OCI-LY7 (cell line): ENCODE data around the gene STX16. TPM values are rescaled to one million over a fixed set of nuclear protein-coding genes. Genes with fewer than 3 reads are reported as not detected.
"Not testable (repeated sequence)": the region's sequence is repeated elsewhere in the genome, so short reads cannot be mapped to it uniquely, and the experiment has no call there.

Source experiments
- BruUV-seq: library from RNA; stranded (reverse); fragments of 400-500 nt; replicated peaks from 2 replicates; lab custom pipeline; 2021; lab: Mats Ljungman, UMichigan
- CTCF ChIA-PET: fragments of 300-600 bp; sonication (Branson Sonifier 250); formaldehyde crosslinking; loops from one replicate; lab custom pipeline; 2022; ENCODE audit warnings: antibody characterized with exemption; ENCODE audit not compliant: unreplicated experiment; lab: Charles Lee
- POLR2A ChIA-PET: fragments of 300-600 bp; sonication (Branson Sonifier 250); formaldehyde crosslinking; loops from one replicate; lab custom pipeline; 2022; ENCODE audit warnings: antibody characterized with exemption; lab: Charles Lee
- DNase-seq: peaks from one replicate; pipeline ENCODE4 v3.0.0-alpha.2; 2015; ENCODE audit warnings: low spot score
- H2AFZ ChIP-seq: fragments of 200-600 bp; sonication (generic), shearing (Covaris generic); 2 replicates; pipeline ENCODE4 v1.6.1; 2014; ENCODE audit warnings: mild to moderate bottlenecking, antibody characterized with exemption, low read length, moderate library complexity
- H3K27ac ChIP-seq: fragments of 200-600 bp; sonication (generic); 2 replicates; pipeline ENCODE4 v1.5.1; 2014; ENCODE audit warnings: mixed run types, low read depth, mild to moderate bottlenecking, moderate library complexity, low read length, inconsistent platforms; ENCODE audit not compliant: poor library complexity, severe bottlenecking
- H3K36me3 ChIP-seq: fragments of 200-600 bp; sonication (generic); 2 replicates; pipeline ENCODE4 v1.6.1; 2014; ENCODE audit warnings: mild to moderate bottlenecking, antibody characterized with exemption, low read length, moderate library complexity, mixed read lengths; ENCODE audit not compliant: insufficient read depth
- H3K4me1 ChIP-seq: fragments of 200-600 bp; sonication (generic); 2 replicates; pipeline ENCODE4 v1.5.1; 2014; ENCODE audit warnings: mild to moderate bottlenecking, low read length; ENCODE audit not compliant: insufficient read depth, poor library complexity, severe bottlenecking
- H3K4me2 ChIP-seq: fragments of 200-600 bp; sonication (generic); 2 replicates; pipeline ENCODE4 v1.6.1; 2014; ENCODE audit warnings: mild to moderate bottlenecking, low read length
- H3K4me3 ChIP-seq: fragments of 200-600 bp; sonication (generic); 2 replicates; pipeline ENCODE4 v1.5.1; 2014; ENCODE audit warnings: mild to moderate bottlenecking, low read depth, low read length; ENCODE audit not compliant: poor library complexity, severe bottlenecking
- H3K79me2 ChIP-seq: fragments of 200-600 bp; sonication (generic); 2 replicates; pipeline ENCODE4 v1.6.1; 2016; ENCODE audit warnings: low read depth, mild to moderate bottlenecking, low read length, moderate library complexity, mixed read lengths; ENCODE audit not compliant: insufficient read depth
- H3K9me2 ChIP-seq: fragments of 200-600 bp; sonication (generic); 2 replicates; pipeline ENCODE4 v1.6.1; 2016; ENCODE audit warnings: mild to moderate bottlenecking, low read length, mixed read lengths; ENCODE audit not compliant: insufficient read depth
- H3K9me3 ChIP-seq: fragments of 200-600 bp; sonication (generic); 2 replicates; pipeline ENCODE4 v1.6.1; 2014; ENCODE audit warnings: mild to moderate bottlenecking, mixed run types, low read length, mixed read lengths
- H4K20me1 ChIP-seq: fragments of 200-600 bp; sonication (generic); 2 replicates; pipeline ENCODE4 v1.6.1; 2014; ENCODE audit warnings: mild to moderate bottlenecking, antibody characterized with exemption, low read length, moderate library complexity, mixed read lengths; ENCODE audit not compliant: insufficient read depth
- CTCF ChIP-seq: fragments of 200-600 bp; sonication (generic); conservative IDR thresholded peaks from 2 replicates; pipeline ENCODE4 v1.5.1; 2014; ENCODE audit warnings: mild to moderate bottlenecking, antibody characterized with exemption, low read length, moderate library complexity, mixed read lengths
- EZH2phosphoT487 ChIP-seq: fragments of 200-600 bp; sonication (generic); IDR thresholded peaks from 2 replicates; pipeline ENCODE4 v1.6.1; 2018; ENCODE audit warnings: low read depth, borderline replicate concordance, mild to moderate bottlenecking, mixed run types, antibody characterized with exemption, low read length, moderate library complexity, mixed read lengths
- intact Hi-C: fragments of 100-400 bp; cut with micrococcal nuclease; formaldehyde crosslinking; loops from one replicate; pipeline ENCODE4 v1.10.0; 2022; ENCODE audit not compliant: unreplicated experiment
- total RNA-seq, 2 experiments: library from RNA; depleted of rRNA in 1 of 2; stranded (reverse); fragments of >200 nt in 1 of 2; shearing (Covaris generic) in 1 of 2; gene quantifications; 2 replicates each; pipeline ENCODE4 v1.2.3, GENCODE V29; 2014 to 2022

Gene STX16
- total RNA-seq, 2 experiments from 2014 or later, result 48.2 to 89.5 TPM

- Histone ChIP-seq H3K79me2 (peaks cover 12% of the 10 kb centered on the region), H4K20me1 (peaks cover 6% of the 10 kb centered on the region; the same call in 1 of the 2 replicates), H2AFZ (no peak overlapping the region), H3K4me1 (peaks cover 9% of the 10 kb centered on the region), H3K36me3 (peaks cover 5% of the 10 kb centered on the region; the same call in 1 of the 2 replicates), H3K9me2 (no peaks in the 10 kb centered on the region), H3K4me2 (no peak overlapping the region), H3K4me3 (no peak overlapping the region), H3K27ac (no peak overlapping the region), H3K9me3 (no peaks in the 10 kb centered on the region)
- no TSS peak for BruUV-seq
- DNase-seq, result peak; percentile 64
- CTCF ChIA-PET, result interaction anchor here (0.5 kb wide), 2 partner anchors 56 to 1784 kb away, joined by 3 read pairs; no protein-coding TSS in a partner anchor
- POLR2A ChIA-PET, result interaction anchor here (0.6 kb wide), 1 partner anchor 9 kb away, joined by 3 read pairs; no protein-coding TSS in a partner anchor
- TF ChIP-seq CTCF, result peak; percentile 77
- no peak for TF ChIP-seq EZH2phosphoT487
- intact Hi-C loops, result loop anchor here (5.0 kb wide), 1 partner anchor 215 kb away; no protein-coding TSS in a partner anchor
Measured at GRCh38 chr20:58647162-58647795, 3.8 kb upstream of the STX16 start.

- TF ChIP-seq EZH2phosphoT487, result no peak
- no peak for TF ChIP-seq CTCF
- Histone ChIP-seq H3K36me3 (peaks cover 5% of the 10 kb centered on the region; the same call in 1 of the 2 replicates), H3K79me2 (peaks cover 19% of the 10 kb centered on the region), H4K20me1 (peaks cover 13% of the 10 kb centered on the region), H3K9me3 (no peaks in the 10 kb centered on the region), H3K4me1 (peaks cover 12% of the 10 kb centered on the region), H2AFZ (no peak overlapping the region), H3K27ac (no peak overlapping the region), H3K4me3 (no peak overlapping the region), H3K4me2 (no peak overlapping the region), H3K9me2 (no peaks in the 10 kb centered on the region)
- CTCF ChIA-PET, result interaction anchor here (0.5 kb wide), 2 partner anchors 56 to 1785 kb away, joined by 3 read pairs; no protein-coding TSS in a partner anchor
- BruUV-seq, result no TSS peak
- intact Hi-C loops, result loop anchor here (5.0 kb wide), 1 partner anchor 214 kb away; no protein-coding TSS in a partner anchor
- POLR2A ChIA-PET, result interaction anchor here (0.6 kb wide), 1 partner anchor 8 kb away, joined by 3 read pairs; no protein-coding TSS in a partner anchor
- DNase-seq, result no peak
Measured at GRCh38 chr20:58647796-58648501, 3.1 kb upstream of the STX16 start.

- H3K36me3 ChIP-seq, H3K9me2 ChIP-seq, BruUV-seq, H2AFZ ChIP-seq, H3K4me2 ChIP-seq, H3K9me3 ChIP-seq, POLR2A ChIA-PET, H3K4me3 ChIP-seq, CTCF ChIA-PET, H3K27ac ChIP-seq, DNase-seq: not testable (repeated sequence)
- intact Hi-C loops, result loop anchor here (5.0 kb wide), 1 partner anchor 214 kb away; no protein-coding TSS in a partner anchor
- Histone ChIP-seq H3K4me1 (peaks cover 17% of the 10 kb centered on the region), H3K79me2 (peaks cover 24% of the 10 kb centered on the region), H4K20me1 (peaks cover 18% of the 10 kb centered on the region)
Measured at GRCh38 chr20:58648502-58648825, 2.6 kb upstream of the STX16 start.
